HG03097 (cell line): ENCODE results near the gene KRTAP5-1.
"Not testable (repeated sequence)": the region's sequence is repeated elsewhere in the genome, so short reads cannot be mapped to it uniquely, and the experiment has no call there.

Source experiments
- ATAC-seq: cut with Tn5 transposase; IDR thresholded peaks from one replicate; pipeline ENCODE4 v1.9.1; 2021; ENCODE audit not compliant: unreplicated experiment, low FRiP score

The KRTAP5-1 gene, protein sequence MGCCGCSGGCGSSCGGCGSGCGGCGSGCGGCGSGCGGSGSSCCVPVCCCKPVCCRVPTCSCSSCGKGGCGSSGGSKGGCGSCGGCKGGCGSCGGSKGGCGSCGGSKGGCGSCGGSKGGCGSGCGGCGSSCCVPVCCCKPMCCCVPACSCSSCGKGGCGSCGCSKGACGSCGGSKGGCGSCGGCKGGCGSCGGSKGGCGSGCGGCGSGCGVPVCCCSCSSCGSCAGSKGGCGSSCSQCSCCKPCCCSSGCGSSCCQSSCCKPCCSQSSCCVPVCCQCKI

DNA sequence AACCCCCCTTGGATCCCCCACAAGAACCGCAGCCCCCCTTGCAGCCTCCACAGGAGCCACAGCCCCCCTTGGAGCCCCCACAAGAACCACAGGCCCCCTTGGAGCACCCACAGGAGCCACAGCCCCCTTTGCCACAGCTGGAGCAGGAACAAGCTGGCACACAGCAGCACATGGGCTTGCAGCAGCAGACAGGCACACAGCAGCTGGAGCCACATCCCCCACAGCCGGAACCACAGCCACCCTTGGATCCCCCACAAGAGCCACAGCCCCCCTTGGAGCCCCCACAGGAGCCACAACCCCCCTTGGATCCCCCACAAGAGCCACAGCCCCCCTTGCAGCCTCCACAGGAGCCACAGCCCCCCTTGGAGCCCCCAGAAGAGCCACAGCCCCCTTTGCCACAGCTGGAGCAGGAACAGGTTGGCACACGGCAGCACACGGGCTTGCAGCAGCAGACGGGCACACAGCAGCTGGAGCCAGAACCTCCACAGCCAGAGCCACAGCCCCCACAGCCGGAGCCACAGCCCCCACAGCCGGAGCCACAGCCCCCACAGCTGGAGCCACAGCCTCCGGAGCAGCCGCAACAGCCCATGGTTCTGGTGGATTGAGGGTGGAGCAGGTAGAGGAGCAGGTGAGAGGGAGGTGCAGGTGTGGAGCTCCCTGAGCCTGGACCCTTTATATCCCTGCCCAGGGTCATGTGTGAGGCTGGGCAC lies at the start of gene KRTAP5-1:
Gene KRTAP5-1 (minus strand): TSS at position 623 of the 710 bp plus-strand sequence. CDS start 34 bp downstream, at position 589.
- ATAC-seq = not testable (repeated sequence)

DNA sequence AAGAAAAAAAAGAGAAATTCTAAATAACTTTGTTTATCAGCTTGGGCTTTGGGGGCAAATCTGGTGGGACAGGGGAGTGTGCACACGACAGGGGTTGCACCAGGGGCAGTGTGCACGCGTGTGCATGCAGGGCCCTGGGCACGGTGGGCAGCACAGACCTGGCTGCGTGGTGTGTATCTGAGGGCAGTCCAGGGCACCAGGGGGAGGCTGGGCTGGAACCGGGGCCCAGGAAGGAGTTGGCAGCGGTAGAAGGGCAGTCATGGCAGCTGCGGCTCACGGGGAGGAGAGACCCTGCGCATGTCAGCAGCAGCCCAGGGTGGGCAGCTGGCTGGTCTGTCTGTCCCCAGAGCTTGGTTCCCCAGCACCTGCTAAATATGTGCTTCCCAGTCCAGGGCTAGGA lies 48.8 kb upstream of the KRTAP5-1 start:
- ATAC-seq = no peak

DNA sequence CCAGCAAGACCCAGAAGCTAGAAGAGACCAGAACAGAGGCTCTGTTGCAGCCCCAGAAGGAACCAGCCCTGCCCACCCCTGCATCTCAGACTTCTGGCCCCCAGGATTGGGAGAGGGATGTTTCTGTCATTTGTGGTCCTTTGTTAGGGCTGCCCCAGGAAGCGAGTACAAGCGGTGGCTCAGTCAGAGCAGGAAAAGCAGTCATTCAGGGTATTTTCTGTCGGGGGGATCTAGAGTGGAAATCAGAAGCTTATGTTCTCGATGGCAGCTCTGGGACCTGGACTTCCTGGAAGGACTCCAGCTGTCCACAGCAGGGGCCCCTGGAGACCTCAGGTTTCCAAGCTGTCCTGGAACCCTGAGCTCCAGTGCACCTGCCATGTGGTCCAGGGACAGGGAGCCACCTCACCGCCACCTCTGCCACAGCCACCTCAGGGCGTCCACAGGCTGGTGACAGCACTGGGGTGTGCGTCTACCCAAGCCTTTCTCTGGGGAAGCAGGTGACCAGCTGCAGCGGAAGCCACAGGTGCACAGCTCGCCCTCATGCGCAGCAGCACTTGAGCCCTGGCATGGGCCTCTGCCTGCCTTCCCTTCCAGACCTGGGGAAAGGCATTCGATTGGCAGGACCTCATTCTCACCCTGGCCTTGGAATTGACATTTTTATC lies 47.1 kb upstream of the KRTAP5-1 start:
- no peak for ATAC-seq

DNA sequence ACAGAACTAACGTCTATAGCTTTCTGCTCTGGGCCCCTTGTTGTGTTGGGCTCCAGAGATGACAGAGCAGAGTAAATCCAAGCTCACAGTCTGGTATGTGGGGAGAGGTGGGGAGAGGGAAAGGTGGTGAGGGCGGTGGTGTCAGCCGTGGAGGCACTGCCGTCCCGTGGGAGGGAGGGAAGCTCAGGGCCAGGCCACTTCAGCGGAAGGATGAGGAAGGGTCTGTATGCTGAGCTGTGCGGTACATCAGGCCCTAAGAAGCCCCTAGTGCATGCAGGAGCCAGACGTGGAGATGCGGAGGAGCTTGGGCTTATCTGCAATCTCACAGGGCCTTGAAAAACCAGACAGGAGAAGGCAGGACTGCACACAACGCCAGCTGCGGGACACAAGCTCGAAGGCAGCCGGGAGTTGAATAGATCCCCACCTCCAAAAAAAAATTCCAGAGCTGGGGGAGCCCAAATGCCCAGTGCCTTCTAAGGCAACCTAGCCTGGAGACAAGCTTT lies 46.0 kb upstream of the KRTAP5-1 start:
- ATAC-seq = no peak

DNA sequence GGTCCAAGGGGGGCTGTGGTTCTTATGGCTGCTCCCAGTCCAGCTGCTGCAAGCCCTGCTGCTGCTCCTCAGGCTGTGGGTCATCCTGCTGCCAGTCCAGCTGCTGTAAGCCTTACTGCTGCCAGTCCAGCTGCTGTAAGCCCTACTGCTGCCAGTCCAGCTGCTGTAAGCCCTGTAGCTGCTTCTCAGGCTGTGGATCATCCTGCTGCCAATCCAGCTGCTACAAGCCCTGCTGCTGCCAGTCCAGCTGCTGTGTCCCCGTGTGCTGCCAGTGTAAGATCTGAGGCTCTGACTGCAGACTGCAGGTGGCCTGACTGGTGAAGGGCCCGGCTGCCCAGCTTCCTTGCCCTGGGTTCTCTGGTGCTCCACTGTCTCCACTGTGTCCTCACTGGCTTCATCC lies 45.2 kb upstream of the KRTAP5-1 start:
- ATAC-seq = no peak

DNA sequence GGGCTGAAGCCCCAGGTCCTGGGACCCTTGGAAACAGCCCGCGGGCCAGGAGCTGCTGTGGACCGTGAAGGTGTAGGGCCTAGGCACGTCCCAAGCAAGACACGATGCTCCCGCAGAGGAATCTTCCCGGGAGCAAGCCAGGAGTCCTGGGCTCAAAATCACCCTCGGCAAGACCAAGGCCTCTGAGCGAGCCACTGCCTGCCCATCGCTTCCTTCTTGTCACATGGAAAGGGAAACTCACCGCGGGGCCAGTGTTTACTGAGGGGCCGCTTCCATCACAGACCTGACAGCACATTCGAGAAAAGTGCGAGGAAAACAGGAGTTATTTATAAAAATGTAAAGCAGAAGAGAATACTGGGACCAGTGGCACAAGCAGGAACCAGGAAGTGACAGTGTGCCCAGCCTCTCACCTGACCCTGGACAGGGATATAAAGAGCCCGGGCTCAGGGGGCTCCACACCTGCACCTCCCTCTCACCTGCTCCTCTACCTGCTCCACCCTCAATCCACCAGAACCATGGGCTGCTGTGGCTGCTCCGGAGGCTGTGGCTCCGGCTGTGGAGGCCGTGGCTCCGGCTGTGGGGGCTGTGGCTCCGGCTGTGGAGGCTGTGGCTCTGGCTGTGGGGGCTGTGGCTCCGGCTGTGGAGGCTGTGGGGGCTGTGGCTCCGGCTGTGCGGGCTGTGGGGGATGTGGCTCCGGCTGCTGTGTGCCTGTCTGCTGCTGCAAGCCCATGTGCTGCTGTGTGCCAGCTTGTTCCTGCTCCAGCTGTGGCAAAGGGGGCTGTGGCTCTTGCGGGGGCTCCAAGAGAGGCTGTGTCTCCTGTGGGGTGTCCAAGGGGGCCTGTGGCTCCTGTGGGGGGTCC lies 44.5 kb upstream of the KRTAP5-1 start, which contains the start of gene KRTAP5-5:
Gene KRTAP5-5 (plus strand): TSS at position 450 of the 860 bp plus-strand sequence. CDS start 66 bp downstream, at position 516.
- no peak for ATAC-seq

DNA sequence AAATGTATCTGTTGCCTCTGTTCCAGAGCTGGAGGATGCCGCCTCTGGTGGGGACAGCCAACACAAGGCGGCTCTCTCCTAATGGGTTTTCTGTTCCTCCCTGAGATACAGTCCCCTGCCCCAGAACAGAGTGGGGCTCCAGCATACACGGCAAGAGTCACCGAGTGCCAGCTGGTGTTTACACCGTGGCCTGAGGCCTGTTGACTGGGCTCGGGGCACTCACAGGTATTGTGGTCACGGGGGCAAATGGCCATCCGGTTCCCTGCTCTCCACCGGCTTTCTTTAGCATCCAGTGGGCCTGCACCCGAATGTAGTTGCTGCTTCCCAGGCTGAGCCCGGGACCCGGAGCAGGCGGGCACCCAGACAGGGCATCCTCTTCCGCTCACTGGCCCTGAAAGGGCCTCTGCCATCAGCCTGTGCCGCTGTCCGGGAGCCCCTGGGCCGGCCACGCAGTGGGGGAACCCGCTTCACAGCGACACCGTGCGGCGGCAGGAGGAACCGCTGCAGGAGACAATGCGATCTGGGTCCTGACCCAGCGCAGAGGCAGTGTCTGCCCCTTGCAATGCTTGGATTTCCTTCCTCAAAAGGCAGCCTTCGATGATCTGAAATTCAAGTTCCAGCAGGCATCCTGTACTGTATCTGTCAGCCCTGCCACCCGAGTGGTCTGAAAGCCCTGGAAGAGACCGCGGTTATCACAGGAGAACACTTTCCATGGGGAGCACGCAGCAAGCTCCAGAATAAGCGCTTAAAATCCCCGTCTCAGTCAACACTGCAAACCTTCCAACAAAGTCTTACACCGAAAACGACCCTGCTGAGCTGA lies 43.6 kb upstream of the KRTAP5-1 start:
- ATAC-seq = no peak

DNA sequence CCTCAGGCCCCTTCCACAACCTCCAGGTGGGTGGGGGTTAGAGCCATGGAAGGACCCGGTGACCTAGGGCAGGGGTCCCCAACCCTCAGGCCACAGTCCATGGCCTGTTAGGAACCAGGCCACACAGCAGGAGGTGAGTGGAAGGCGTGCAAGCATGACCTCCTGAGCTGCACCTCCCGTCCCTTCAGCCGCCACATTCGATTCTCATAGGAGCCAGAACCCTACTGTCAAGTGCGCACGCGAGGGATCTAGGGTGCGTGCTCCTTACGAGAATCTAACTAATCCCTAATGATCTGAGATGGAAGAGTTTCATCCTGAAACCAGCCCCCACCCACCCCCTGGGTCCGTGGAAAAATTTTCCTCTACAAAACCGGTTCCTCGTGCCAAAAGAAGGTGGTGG lies 40.5 kb upstream of the KRTAP5-1 start:
- no peak for ATAC-seq

DNA sequence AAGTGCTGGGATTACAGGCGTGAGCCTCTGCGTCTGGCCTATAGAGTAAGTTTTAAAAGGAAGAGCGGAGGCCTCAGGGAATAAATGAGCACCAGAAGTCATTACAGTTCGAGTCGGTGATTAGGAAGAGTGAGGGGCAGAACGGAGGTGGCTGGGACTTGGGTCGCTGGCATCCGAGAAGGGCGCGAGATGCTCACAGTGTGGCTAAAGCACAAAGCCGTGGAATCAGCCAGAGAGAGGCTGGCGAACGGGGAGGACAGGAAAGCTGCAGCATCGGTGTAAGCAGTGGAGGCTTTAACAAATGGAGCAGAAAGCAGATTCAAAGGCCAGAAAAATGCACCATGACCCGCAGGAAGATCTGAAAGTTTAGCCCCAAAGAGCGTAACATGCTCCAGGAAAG lies 39.5 kb upstream of the KRTAP5-1 start:
- ATAC-seq = no peak

DNA sequence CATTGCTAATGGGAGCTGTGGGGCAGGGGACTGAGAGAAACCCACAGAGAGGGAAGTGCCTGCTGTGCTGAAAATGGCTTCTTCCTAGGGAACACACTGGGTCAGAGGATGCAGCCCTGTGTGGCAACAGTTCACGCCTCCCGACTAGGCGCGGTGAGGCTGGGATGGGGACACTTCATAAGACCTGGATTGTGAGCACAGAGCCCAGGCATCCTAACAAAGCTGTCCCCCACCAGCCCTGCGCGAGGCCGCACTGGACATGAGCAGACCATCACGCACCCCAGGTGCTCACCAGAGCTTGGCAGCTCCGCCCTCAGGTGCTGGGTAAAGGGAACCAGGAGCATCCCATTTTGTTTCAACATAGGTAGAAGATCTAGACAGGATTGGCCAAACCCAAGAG lies 38.6 kb upstream of the KRTAP5-1 start:
- no peak for ATAC-seq

DNA sequence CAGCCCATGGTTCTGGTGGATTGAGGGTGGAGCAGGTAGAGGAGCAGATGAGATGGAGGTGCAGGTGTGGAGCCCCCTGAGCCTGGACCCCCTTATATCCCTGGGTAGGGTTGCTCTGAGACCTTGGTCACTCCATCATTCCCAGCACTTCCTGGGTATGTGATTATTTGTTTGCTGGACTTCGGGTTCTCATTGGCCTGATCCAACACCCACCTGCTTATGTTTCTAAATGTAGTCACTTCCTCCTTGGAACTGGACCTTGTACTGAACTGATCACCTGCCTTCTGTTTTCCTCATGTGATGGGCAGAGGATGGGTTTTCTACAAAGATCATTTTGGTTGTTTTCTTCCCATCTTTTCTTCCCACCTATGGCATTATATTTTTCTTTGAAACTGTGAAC lies 37.0 kb upstream of the KRTAP5-1 start, which contains the start of gene KRTAP5-4:
Gene KRTAP5-4 (minus strand): TSS at position 53 of the 400 bp plus-strand sequence. CDS start 45 bp downstream, at position 8.
- ATAC-seq = no peak

DNA sequence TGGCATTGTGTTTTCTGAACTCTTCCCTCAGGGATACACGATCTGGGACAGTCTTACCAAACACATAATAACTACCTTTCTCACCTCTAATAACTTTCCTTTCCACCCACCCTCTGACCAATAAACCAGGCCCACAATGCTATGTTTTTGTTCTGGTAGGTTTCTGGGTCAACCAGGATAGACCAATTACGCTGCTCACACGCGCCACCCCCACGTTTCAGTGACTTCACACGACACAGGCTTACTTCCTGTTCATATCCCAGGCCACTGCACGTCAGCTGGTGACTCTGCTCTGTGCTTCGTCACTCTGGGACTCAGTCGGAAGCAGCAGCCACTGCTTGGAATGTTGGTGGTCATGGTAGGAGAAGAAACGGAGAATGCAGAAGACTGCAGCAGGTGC lies 34.4 kb upstream of the KRTAP5-1 start:
- ATAC-seq = no peak

DNA sequence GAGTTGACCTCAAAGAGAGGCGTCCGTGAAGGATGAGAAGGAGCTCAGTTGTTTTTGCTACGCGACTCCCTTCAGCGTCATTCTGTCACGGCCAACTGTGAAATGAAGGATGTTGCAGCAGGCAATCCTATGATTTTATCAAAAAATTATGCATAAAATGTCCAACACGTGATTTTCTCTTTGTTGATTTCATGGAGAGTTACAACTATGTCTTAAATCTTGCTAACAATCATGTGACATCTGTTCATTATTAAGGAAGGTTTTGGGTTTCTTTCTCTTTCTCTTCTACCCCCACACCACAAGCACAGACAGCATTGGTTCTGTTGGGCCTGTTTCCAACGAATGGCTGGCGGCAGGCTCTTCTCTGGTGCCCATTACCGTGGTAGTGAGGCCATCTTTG lies 33.1 kb upstream of the KRTAP5-1 start:
- no peak for ATAC-seq

DNA sequence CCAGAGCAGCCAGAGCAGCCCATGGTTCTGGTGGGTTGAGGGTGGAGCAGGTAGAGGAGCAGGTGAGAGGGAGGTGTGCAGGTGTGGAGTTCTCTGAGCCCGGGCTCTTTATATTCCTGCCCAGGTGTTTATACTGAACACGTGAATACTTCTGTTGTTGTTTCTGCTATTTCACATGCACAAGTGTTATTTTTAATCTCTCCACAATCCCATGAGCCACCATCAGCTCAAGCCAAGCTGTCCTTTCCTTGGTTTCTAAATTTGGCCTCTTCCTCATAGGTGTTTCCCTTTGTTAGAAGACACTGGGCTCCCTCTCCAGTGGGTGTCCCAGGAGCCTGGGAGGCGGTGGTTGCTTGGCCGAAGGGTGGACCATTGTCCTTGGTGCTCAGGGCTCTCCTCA lies 23.3 kb upstream of the KRTAP5-1 start, which contains the start of gene KRTAP5-3:
Gene KRTAP5-3 (minus strand): TSS at position 101 of the 400 bp plus-strand sequence. CDS start 78 bp downstream, at position 23.
- no peak for ATAC-seq

DNA sequence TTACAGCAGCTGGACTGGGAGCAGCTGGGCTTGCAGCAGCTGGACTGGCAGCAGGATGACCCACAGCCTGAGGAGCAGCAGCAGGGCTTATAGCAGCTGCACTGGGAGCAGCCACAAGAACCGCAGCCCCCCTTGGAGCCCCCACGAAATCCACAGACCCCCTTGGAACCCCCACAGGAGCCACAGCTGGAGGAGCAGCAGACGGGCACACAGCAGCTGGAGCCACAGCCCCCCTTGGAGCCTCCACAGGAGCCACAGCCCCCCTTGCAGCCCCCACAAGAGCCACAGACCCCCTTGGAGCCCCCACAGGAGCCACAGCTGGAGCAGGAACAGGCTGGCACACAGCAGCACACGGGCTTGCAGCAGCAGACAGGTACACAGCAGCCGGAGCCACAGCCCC lies 22.8 kb upstream of the KRTAP5-1 start:
- not testable (repeated sequence) for ATAC-seq

DNA sequence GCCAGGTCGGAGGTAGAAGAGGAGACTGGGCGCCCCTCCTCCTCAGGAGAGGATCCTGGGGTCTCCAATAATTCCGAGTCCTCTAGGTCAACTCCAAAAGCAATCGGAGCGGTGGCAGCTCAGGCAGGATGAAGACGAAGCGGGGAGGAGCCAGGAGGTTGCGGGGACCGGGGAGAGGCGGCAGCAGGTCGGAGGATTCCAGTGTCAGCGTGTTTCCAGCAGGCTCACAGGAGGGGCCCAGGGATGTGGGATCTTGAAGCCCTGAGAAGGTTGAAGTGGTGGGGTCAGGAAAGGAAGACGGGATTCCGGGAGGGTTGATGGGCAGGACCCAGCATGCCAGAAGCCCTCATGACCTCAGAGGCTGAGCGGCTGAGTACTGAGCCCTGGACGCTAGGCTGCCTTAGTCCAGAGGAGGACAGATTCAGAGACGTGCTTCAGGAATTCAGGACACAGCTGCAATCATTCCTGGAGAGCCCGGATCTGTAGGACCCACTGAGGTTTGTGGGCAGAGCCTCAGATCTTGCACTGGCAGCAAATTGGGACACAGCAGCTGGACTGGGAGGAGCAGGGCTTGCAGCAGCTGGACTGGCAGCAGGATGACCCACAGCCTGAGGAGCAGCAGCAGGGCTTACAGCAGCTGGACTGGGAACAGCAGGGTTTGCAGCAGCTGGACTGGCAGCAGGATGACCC lies 22.2 kb upstream of the KRTAP5-1 start:
- ATAC-seq = not testable (repeated sequence)

DNA sequence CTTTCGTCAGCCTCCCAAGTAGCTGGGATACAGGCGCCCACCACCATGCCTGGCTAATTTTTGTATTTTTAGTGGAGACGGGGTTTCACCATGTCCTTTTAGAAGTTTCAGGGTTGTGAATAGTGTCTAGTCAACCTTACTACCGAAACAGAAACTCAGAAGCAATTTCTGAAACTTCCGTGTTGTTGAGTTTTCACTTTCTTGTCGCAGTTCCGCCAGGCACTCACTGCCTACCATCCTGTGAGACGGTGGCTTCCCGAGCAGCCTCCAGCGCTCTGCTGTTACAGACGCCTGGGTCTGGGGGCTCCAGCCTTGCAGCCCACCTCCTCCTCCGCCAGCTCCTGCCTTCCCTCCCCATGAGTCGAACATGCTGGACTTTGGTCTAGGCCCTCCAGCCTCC lies 20.8 kb upstream of the KRTAP5-1 start:
- peak; percentile 80 for ATAC-seq

DNA sequence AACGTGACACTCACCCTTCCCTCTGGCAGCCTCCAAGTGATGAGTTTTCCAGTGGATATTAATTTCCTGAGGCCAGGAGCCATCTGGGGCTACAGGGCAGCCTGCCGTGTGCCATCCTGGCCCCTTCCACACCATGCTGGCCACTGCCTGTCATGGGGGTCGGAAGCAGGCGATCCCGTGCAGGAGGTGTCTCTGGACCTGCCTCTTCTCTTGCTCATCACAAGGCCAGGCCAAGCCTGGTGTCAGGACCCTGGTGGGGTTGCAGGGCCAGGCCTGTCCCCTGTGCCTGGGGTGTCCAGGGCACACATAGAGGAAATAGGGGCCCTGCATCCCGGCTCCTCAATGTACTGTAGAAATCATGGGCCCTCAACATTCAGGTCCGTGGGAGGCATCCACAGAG lies 19.6 kb upstream of the KRTAP5-1 start:
- ATAC-seq = no peak

DNA sequence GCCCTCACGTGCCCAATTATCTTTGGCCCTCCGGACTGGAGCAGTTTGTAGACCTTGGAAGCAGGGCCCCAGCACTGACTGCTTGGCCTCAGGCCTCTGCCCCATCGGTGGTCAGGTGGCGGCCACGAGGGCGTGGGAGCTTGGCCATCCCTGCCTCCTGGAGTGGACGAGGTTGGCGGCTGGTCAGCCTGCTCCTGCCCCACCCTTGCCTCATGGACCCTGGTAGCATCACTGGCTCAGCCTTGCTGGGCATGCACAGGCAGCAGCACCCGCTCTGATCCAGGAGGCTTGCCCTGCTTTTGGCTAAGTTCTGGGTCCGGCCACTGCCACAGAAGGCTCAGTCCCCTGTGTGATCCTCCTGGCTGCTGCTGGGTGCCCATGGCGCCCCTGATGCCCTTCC lies 19.1 kb upstream of the KRTAP5-1 start:
- ATAC-seq = no peak
